Central memory CD4-positive, alpha-beta T cell (primary cell): ENCODE data around the gene LITAF.
"Not testable (repeated sequence)": the region's sequence is repeated elsewhere in the genome, so short reads cannot be mapped to it uniquely, and the experiment has no call there.

Experiments
- DNase-seq: peaks from one replicate; pipeline ENCODE4 v3.0.0; 2022

The LITAF gene

GRCh38 chr16:11515540-11516430, 70.9 kb downstream of the LITAF start:
- DNase-seq: no peak

- DNase-seq: no peak
Observed at GRCh38 chr16:11514283-11514682, 72.4 kb downstream of the LITAF start.

GRCh38 chr16:11513366-11513765, 73.4 kb downstream of the LITAF start:
- not testable (repeated sequence) for DNase-seq

GRCh38 chr16:11511801-11512200, 74.9 kb downstream of the LITAF start:
- DNase-seq: no peak

- DNase-seq: no peak
Observed at GRCh38 chr16:11511328-11511727, 75.4 kb downstream of the LITAF start.

GRCh38 chr16:11510178-11510973, 76.3 kb downstream of the LITAF start:
- DNase-seq: no peak

- DNase-seq: no peak
Observed at GRCh38 chr16:11507991-11508390, 78.7 kb downstream of the LITAF start.

- DNase-seq: no peak
Observed at GRCh38 chr16:11507350-11507749, 79.4 kb downstream of the LITAF start.

- DNase-seq: no peak
Observed at GRCh38 chr16:11506741-11507305, 79.9 kb downstream of the LITAF start.

GRCh38 chr16:11504261-11504660, 82.5 kb downstream of the LITAF start:
- not testable (repeated sequence) for DNase-seq

- DNase-seq: no peak
Observed at GRCh38 chr16:11503566-11503965, 83.2 kb downstream of the LITAF start.

GRCh38 chr16:11502239-11502638, 84.5 kb downstream of the LITAF start:
- DNase-seq: no peak

- DNase-seq: no peak
Observed at GRCh38 chr16:11501632-11502031, 85.1 kb downstream of the LITAF start.

- no peak for DNase-seq
Observed at GRCh38 chr16:11500700-11501346, 85.9 kb downstream of the LITAF start.

GRCh38 chr16:11499295-11500089, 87.2 kb downstream of the LITAF start:
- no peak for DNase-seq

GRCh38 chr16:11498683-11499082, 88.0 kb downstream of the LITAF start:
- DNase-seq: no peak

GRCh38 chr16:11497851-11498289, 88.8 kb downstream of the LITAF start:
- no peak for DNase-seq
